H1 (cell line): Measurements from ENCODE around the gene BCAS3. TPM values are rescaled to one million over a fixed set of nuclear protein-coding genes. Genes with fewer than 3 reads are reported as not detected.

Experiments used
- ASH2L ChIP-seq: fragments of 200-600, 300-600 bp; sonication (generic); IDR thresholded peaks from one replicate; pipeline ENCODE4 v1.7.1; 2017; ENCODE audit warnings: low read length
- BCL11A ChIP-seq, 2 experiments: IDR thresholded peaks; one replicate each; pipeline ENCODE4 v1.6.1; 2011; ENCODE audit warnings: low read depth in 2 of 2, low read length in 2 of 2, mild to moderate bottlenecking in 2 of 2
- CHD7 ChIP-seq: fragments of 300-600 bp; sonication (generic); IDR thresholded peaks from 2 replicates; pipeline ENCODE4 v1.7.1; 2012; ENCODE audit warnings: low read length, moderate library complexity, mild to moderate bottlenecking, inconsistent platforms; ENCODE audit not compliant: insufficient replicate concordance
- EP300 ChIP-seq, 2 experiments: IDR thresholded peaks; 1 replicate in 1 of 2; 2 replicates in 1 of 2; pipeline ENCODE4 v1.6.1; 2011 to 2012; ENCODE audit warnings: low read depth in 2 of 2, low read length in 2 of 2, mild to moderate bottlenecking in 2 of 2, borderline replicate concordance in 1 of 2, inconsistent platforms in 1 of 2, moderate library complexity in 1 of 2
- EZH2 ChIP-seq: fragments of 200-600 bp; sonication (generic); IDR thresholded peaks from 2 replicates; pipeline ENCODE4 v1.7.1; 2012; ENCODE audit warnings: low read depth, mild to moderate bottlenecking, moderate library complexity, low read length, inconsistent platforms; ENCODE audit not compliant: severe bottlenecking
- FOSL1 ChIP-seq: IDR thresholded peaks from 2 replicates; pipeline ENCODE4 v1.6.1; 2011; ENCODE audit warnings: mild to moderate bottlenecking, low read depth, low read length, moderate library complexity; ENCODE audit not compliant: insufficient read depth
- HDAC2 ChIP-seq, 2 experiments: fragments of 300-600 bp in 1 of 2; sonication (generic) in 1 of 2; IDR thresholded peaks; 2 replicates each; pipeline ENCODE4 v1.6.1; 2011 to 2012; ENCODE audit warnings: low read depth in 2 of 2, low read length in 2 of 2, mild to moderate bottlenecking in 2 of 2, moderate library complexity in 2 of 2, borderline replicate concordance in 1 of 2, inconsistent platforms in 1 of 2
- SP2 ChIP-seq: IDR thresholded peaks from 2 replicates; pipeline ENCODE4 v1.6.1; 2012; ENCODE audit warnings: mild to moderate bottlenecking, low read length, inconsistent platforms
- SRF ChIP-seq: IDR thresholded peaks from 2 replicates; pipeline ENCODE4 v1.6.1; 2011; ENCODE audit warnings: mild to moderate bottlenecking, low read depth, low read length, moderate library complexity
- USF2 ChIP-seq: IDR thresholded peaks from 2 replicates; pipeline ENCODE4 v1.6.1; 2011; ENCODE audit warnings: low read length, improper control_type of control experiment
- polyA plus RNA-seq, 7 experiments: library from polyadenylated mRNA; depleted of rRNA in 3 of 7; stranded (reverse) in 5 of 7; unstranded in 2 of 7; fragments of >200 nt in 5 of 7; fragments of 200-250 nt in 2 of 7; gene quantifications; 1 replicate in 5 of 7; 2 replicates in 1 of 7; 4 replicates in 1 of 7; pipeline versions ENCODE4 v1.2.1 to v1.2.3, GENCODE V29; 2011 to 2013; ENCODE audit warnings: missing spikeins in 2 of 7, mixed read lengths in 2 of 7
- total RNA-seq: library from RNA; stranded (reverse); fragmentation: NEBNext Ultra II Directional; extraction: Animal tissue kit (Norgen Biotek cat#: 25700); gene quantifications from 2 replicates; pipeline ENCODE4 v1.2.1, GENCODE V29; 2021

BCAS3 gene
- total and polyA plus RNA-seq, 2 of the 8 experiments (the other 6 are each of a cell fraction or from before 2014, with no cell fraction given) = 9.9 to 13.3 TPM

GRCh38 chr17:61203671-61204131 lies 526.0 kb downstream of the BCAS3 start (continued):
- TF ChIP-seq CHD7 (no peak), EP300 (IDR thresholded peaks at IDR 0.05; ENCODE audit: borderline replicate concordance in 1 of 2, low read depth in 2 of 2, low read length in 2 of 2) (no peak), USF2 (no peak), BCL11A (IDR thresholded peaks at IDR 0.05; ENCODE audit: low read depth in 2 of 2, low read length in 2 of 2) (no peak), ASH2L (no peak), EZH2 (no peak), SP2 (no peak), FOSL1 (no peak), HDAC2 (IDR thresholded peaks at IDR 0.05; ENCODE audit: borderline replicate concordance in 1 of 2, low read depth in 2 of 2, low read length in 2 of 2) (no peak), SRF (no peak)
